SW480 (cell line): ENCODE results near the gene XXYLT1.
"Not testable (repeated sequence)": the region's sequence is repeated elsewhere in the genome, so short reads cannot be mapped to it uniquely, and the experiment has no call there.

Source experiments
- DNase-seq: peaks from one replicate; pipeline ENCODE4 v3.0.0-alpha.2; 2016; ENCODE audit warnings: low spot score

The XXYLT1 gene

DNA sequence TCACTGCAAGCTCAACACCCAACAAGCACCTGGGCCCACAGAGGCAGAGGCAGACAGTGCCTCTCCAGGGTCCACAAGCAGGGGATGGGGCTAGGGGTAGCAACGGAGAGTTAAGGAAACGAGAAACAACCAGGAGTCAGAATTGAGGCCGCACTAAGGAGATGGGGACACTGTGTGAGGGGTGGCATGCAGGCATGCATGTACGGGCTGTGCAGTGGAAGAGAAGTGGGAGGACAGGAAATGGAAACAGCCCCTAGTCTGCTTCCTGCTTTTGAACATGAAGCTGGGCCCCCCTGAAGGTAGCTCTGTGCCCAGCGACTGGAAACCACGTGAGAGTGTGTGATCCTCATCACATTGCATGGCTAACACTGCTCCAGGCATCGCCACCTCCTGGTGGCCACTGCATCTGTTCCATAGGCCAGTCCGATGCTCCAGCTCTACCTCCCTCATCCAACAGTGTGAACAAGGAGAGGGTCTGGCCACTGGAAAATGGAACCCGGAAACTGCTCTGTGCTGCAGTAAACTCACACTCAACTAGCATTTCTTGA is 44.0 kb downstream of the XXYLT1 start:
- DNase-seq: peak; percentile 9

DNA sequence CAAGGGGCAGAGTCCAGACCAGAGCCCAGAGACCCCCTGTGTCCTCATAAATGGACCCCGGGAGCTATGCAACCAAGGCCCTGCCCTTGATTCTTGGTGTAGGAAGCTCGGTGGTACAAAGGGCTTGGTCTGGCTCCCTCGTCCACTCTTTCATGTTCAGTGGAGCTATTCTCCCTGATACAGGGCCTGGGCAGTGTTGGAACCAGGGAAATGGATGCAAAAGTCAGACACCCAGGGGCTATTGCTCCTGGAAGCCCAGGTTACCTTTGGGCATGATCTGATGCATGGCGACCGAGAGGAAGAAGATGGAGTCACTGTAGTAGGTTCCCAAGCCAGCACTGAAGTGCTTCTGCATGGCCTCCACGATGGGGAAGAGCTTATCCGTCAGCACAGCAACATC is 44.5 kb downstream of the XXYLT1 start:
- no peak for DNase-seq

DNA sequence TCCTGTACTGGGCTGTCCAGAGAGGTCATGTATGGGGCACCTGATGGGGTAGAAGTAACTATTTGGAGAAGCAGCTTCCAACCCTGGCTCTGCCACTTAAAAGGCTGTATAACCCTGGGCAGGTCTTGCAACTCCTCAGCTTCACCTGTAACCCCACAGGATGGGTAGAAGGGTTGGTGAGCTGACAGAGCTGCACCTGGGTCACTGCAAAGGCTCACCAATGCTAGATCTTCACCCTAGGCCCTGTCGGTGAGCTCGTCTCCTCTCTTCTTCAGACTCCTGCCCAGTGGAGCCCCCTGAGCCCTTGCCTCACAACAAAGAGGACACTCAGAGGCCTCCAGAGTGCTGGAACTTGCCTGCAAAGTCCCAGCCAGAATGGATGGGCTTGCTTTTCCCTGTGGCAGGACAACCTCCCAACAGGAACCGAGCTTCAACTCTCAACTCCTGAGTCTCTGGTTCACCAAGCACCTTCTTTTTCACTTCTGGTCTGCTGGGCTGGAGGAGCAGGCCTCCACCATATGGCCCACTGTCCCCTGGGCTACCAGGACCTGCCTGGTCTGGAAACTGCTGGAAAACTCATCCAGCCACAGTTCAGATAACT is 45.9 kb downstream of the XXYLT1 start:
- no peak for DNase-seq

DNA sequence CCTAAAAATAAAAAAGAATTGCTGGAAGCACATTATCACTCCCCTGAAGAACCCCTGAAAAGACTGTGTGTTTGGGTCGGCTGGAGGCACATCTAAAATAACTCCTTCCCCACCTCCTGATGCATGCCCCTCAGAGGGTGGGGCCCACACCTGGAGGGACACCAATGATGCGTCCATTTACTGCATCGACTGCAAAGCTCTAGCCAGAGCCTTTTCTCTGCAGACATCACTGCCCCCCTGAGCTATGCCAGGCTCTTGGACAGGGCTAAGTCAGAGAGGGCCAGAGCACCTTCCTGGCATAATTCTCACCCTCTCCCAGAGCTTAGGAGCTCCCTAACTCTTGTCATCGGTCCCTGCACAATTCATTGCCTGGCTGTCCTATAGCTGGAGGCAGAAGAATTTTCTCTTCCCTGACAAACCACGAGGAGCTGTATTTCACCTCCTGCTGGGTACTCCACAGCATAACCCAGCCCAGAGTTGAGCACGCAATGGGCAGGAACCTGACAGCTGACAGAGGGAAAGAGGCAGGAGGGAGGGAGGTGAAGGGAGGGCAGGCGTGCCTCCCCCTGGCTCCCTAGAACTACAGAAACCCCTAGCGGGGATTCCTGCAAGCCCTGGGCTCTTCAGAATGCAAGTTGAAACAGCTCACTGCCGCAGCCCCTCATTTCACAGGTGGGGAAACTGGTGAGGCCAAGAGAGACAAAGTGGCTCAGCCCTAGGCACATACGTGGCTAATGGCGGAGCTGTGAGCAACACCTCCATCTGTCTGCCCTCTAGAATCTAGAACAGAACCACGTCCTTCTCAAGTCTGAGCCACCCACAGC is 46.6 kb downstream of the XXYLT1 start:
- DNase-seq: no peak

GRCh38 chr3:195221876-195222617 is 48.9 kb downstream of the XXYLT1 start:
- DNase-seq: no peak

- DNase-seq: no peak
Measured at GRCh38 chr3:195221015-195221853, 49.7 kb downstream of the XXYLT1 start.

DNA sequence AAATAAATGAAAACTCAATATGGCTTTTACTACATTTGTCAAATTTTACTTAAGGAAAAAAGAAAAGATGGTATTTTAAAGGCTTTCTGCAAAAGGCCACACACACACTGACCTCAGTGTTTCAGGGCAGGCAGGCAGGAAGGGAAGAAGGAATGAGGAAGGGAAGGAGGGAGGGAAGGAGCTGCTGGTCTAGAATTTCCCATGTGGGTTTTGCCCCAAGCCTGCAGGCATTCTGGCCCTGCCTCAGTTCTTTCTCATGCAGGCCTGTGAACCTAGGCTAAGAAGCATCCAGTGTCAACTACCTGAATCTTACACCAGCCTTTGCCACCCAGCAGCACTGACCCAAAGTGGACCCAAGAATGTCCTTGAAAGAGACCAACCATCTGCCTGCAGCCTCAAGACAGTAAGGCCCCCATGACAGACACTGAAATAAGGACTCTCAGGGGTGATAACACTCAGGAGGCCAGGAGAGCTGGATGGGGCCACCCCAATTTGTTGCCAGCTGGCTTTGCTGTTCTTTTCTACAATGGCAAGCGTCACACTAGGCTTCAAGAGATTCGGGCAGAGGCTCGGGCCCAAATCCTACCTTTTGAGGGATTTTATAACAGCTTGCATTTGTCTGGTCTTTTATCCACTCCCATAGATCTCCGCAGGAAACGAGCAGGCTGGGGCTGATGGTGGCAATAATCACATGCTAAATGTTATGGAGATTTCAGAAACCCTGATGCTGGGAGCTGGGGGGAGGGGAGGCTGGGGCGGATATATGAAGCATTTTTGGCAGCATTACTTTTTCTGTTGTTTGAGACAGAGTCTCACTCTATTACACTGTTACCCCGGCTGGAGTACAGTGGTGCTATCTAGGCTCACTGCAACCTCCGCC is 51.4 kb downstream of the XXYLT1 start:
- DNase-seq: no peak

DNA sequence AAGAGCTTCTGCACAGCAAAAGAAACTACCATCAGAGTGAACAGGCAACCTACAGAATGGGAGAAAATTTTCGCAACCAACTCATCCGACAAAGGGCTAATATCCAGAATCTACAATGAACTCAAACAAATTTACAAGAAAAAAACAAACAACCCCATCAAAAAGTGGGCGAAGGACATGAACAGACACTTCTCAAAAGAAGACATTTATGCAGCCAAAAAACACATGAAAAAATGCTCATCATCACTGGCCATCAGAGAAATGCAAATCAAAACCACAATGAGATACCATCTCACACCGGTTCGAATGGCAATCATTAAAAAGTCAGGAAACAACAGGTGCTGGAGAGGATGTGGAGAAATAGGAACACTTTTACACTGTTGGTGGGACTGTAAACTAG is 52.6 kb downstream of the XXYLT1 start:
- DNase-seq: not testable (repeated sequence)

GRCh38 chr3:195215576-195215975 is 55.4 kb downstream of the XXYLT1 start:
- not testable (repeated sequence) for DNase-seq

DNA sequence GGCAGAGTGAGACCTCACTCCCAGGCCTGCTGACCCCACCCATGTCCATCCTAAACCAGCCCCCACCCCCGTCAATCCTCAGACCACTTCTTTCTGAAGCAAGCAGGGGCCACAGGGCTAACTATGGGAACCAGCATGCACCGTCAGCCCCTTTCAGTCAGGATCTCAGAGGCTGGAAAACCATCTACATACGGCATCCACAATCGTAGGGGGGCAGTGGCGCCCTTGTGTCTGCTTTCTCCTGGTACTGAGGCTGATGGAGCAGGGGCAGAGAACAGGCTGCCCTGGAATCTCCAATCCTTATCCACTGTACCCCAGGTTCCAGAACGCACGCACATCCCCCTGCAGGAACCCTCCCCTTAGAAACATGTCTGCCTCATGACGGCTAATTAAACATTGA is 56.6 kb downstream of the XXYLT1 start:
- no peak for DNase-seq

DNA sequence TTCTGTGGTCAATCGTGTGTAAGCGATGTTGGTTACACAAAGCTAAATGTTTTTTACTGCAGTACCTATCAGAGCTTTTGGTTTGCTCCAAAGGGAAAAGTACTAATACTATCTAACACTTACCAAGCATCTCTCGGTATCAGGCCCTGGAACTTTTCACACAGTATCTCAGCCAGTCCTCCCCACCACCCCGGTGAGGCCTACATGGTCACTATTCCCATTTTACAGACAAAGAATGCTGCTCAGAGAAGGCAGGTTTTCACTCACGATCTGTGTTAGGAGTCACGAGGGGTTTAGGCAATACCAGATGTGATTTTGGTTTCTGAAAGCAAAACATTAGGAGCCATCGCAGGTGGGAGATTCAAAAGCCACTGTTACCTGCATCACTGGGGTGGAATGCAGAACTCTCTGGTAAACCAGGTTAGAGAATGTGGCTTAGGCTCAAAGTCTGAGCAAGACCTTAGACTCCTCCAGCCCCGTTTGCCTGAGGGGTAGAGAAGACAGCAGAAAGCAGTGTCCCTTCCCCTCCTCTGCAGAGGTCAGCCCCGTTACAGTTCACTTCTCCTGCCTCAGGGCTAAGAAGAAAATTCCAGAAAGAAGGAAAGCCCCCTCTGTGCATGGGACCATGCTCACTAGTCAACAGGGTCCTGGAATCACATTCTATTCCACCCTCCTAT is 57.2 kb downstream of the XXYLT1 start:
- DNase-seq: no peak

DNA sequence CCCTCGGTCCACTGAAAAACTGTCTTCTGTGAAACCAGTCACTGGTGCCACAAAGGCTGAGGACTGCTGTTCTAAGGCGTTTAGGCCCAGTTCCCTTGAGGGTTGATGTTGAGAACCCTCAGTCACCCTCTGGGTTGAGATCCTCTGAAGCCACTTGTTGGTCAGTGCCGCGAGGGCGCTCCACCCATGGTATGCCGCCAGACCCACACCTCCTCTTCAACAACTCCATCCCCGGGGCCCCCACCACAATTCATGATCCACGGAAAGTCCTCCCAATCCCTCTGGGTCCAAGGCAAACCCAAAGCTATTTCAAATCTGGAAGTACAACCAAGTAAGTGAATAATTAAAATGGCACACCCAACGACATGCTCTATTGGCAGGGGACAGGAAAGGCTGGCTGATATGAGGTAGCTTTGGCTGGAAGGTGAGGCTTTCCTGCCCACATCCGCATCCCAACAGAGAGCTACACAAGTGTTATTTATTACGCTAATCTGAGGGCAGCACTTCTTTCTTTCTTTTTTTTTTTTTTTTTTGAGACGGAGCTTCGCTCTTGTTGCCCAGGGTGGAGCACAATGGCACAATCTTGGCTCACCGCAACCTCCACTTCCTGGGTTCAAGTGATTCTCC is 58.1 kb downstream of the XXYLT1 start:
- no peak for DNase-seq

- DNase-seq: no peak
Measured at GRCh38 chr3:195212033-195212748, 58.8 kb downstream of the XXYLT1 start.

DNA sequence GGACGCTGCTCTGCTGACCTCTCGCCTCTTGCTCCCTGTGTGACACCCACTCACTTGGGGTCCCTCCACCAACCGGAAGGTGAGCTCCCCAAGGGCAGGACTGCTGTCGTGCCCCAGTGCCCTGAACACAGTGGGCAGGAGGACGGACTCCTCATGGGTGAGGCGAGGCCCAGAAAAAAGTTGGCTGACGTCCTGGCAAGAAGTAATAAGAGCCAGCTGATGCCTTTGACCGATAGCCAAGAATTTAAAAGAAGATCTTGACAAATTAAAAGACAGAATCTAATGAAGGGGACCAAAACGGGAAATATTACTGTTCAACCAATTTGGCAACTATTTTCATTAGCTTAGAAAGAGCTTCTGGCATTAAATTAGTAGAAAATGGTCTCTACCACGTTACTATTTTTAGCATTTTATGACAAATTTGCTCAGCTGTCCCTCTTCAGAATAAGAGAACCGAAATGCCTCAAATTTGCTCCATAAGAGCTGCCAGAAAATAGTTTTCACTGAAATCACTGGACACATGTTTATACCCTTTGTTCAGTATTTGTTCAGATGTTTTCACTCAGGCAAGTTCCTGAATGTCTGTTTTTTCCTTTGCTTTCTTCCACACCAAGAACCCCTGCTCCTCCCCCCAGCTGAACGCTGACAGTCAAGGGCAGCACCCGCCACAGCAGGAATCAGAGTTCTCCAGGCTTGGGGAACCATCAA is 60.5 kb downstream of the XXYLT1 start:
- DNase-seq: no peak

DNA sequence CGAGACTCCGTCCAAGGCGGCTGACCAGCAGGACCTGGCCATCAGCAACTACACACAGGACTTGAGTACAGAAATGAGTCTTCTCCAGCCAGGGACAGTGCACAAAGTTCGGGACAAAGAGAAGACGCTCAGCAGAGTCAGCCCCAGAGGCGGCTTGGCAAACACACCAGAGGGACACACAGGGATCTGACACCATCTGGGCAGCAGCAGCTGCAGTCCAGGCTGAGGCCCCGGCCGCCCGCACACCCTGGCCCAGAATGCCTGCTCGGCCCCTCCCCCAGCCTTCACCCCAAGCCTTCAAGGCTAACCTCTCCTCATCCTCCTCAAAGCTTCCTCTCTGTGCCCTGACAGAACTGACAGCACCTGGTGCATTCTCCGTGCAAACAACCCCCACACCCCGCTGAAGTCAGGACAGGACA is 61.1 kb downstream of the XXYLT1 start:
- no peak for DNase-seq

GRCh38 chr3:195209083-195209846 is 61.7 kb downstream of the XXYLT1 start:
- no peak for DNase-seq

DNA sequence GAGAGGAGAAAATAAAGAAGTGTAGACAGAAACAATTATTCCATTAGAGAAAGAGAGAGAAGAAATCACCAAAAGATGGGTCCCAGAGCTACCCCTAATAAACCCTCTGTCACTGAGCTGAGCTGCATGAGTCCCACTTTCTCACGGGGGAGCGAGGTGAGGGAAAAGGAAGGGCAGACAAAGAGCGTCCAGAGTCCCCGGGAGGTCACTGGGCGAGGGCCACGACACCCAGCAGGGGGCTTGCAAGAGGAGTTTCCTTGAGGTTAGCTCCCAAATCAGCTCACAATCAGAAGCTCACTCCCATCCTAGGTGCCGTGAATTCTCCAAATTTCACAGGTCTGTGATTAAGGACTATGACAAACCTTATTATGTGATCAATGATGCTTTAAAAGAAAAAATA is 62.3 kb downstream of the XXYLT1 start:
- no peak for DNase-seq

DNA sequence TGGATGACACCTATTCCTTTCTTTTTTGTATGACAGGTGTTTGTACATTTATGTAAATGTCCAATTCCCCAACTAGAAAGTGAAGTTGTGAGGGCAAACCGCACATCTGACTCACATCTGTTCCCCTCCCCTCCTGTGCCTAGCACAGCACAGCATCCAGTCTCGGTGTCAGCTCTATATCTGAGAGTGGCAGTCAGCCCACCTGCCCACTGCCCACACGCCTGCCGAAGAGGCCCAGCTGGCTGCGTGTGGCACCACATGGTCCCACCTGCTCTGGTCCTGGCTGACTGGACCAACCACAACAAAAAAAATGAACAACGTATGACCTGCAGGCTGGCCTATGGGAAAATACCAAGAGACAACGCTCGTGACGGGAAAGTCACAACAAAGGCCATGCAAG is 62.8 kb downstream of the XXYLT1 start:
- no peak for DNase-seq
